SK-N-MC (cell line): ENCODE data around the gene CLECL1.

Experiments used
- EZH2 ChIP-seq: fragments of 200-600 bp; sonication (generic); IDR thresholded peaks from one replicate; pipeline ENCODE4 v1.6.1; 2017; ENCODE audit warnings: antibody characterized with exemption
- FOXP2 ChIP-seq: optimal IDR thresholded peaks from 2 replicates; pipeline ENCODE3; 2011; ENCODE audit warnings: mild to moderate bottlenecking, moderate library complexity; ENCODE audit not compliant: insufficient read depth; ENCODE audit errors: extremely low read length, control extremely low read depth
- POLR2AphosphoS5 ChIP-seq: IDR thresholded peaks from 2 replicates; pipeline ENCODE4 v1.6.1; 2012; ENCODE audit warnings: mild to moderate bottlenecking, low read depth, low read length, borderline replicate concordance

GRCh38 chr12:9685915-9686314 is 47.0 kb downstream of the CLECL1 start:
- TF ChIP-seq EZH2: no peak
- TF ChIP-seq POLR2AphosphoS5: no peak
- TF ChIP-seq FOXP2: no peak
